Gastroesophageal sphincter (tissue), 3 donors: Measurements from ENCODE around the gene CRYGN.

ENCODE experiments used
- CTCF ChIP-seq, 4 experiments: fragments of 200-600 bp in 2 of 4; fragments of 450-650 bp in 2 of 4; sonication (generic) in 1 of 4; IDR thresholded peaks; one replicate each; pipeline ENCODE4 v1.5.1; 2017 to 2019; ENCODE audit warnings: antibody characterized with exemption in 4 of 4, mild to moderate bottlenecking in 2 of 4, moderate library complexity in 2 of 4
- POLR2A ChIP-seq, 2 donors: fragments of 450-650 bp; IDR thresholded peaks; one replicate each; pipeline ENCODE4 v1.6.1; 2017; ENCODE audit warnings: antibody characterized with exemption in 2 of 2, mild to moderate bottlenecking in 2 of 2, moderate library complexity in 1 of 2

GRCh38 chr7:151456782-151457181 lies 16.8 kb upstream of the CRYGN start:
- no peak for TF ChIP-seq CTCF (IDR thresholded peaks at IDR 0.05)
- no peak for TF ChIP-seq POLR2A (IDR thresholded peaks at IDR 0.05)
